T-helper 1 cell (primary cell): ENCODE results near the gene BSG.
A peak's percentile ranks its signal among the peaks of the same experiment; 100 is the strongest.
"Not testable (repeated sequence)": the region's sequence is repeated elsewhere in the genome, so short reads cannot be mapped to it uniquely, and the experiment has no call there.

ENCODE experiments used
- DNase-seq, 5 donors: peaks; one replicate each; pipeline ENCODE4 v3.0.0-alpha.2; 2012 to 2020

The BSG gene

DNA sequence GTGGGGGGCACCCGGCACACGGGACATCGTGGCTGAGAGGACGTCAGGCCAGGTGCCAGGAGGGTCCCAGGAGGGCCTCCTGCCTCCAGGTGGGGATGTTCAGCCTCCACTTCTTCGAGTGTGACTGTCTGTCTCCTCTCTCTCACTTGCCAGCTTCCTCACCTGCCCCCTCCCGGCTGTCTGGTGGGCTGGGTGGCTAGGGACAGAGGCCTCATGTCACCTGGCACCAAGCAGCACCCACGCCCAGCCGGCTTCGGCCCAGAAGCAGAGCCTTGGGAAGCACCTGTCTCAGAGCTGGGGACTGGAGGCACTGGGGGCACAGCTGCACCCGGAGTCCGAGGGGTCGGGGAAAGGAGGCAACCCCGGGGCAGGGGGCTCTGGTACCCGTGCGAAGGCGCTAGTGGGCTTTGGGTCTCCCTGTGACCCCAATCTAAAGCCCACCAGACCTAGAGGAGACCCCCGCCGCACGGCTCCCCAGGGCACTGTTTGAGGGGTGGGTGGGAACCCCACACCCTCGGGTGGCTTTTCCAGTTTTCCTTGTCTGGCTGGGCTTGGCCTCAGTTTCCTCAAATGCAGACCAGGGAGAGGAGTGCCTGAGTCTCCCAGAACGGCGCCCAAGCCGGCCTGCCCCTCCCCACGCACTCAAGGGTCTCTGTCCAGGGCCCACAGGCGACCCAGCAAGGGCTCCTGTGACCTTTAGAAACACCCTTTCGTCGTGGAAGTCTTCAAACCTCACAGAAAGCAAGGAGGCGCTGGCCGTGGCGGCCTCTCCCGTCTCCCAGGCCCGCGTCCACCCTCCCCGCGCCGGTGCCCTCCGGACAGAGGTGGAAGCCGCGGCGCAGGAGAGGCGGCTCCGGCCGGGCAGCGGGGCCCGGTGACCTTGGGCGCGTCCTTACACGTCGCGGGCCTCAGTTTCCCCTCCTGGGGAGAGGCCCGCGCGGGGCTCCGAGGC, 16.6 kb downstream of the BSG start:
- DNase-seq = no peak

- DNase-seq = no peak
Observed at GRCh38 chr19:589693-590395, 17.4 kb downstream of the BSG start, which contains the start of gene HCN2. Gene HCN2, plus strand, starts transcription at chr19:589881. Its CDS starts 65 bp downstream, at chr19:589946.

DNA sequence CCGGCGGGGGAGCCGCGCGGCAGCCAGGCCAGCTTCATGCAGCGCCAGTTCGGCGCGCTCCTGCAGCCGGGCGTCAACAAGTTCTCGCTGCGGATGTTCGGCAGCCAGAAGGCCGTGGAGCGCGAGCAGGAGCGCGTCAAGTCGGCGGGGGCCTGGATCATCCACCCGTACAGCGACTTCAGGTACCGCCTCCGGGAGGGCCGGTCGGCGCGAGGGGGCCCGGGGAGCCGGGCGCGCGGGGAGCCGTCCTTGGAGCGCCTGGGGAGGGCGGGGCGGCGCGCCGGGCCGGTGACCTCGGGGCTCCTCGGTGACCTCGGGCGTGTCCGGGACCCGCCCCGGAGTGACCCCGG, 18.0 kb downstream of the BSG start:
- peak in 1 of 5 donors; percentile 24 for DNase-seq

GRCh38 chr19:590750-591098, 18.3 kb downstream of the BSG start:
- DNase-seq = no peak

DNA sequence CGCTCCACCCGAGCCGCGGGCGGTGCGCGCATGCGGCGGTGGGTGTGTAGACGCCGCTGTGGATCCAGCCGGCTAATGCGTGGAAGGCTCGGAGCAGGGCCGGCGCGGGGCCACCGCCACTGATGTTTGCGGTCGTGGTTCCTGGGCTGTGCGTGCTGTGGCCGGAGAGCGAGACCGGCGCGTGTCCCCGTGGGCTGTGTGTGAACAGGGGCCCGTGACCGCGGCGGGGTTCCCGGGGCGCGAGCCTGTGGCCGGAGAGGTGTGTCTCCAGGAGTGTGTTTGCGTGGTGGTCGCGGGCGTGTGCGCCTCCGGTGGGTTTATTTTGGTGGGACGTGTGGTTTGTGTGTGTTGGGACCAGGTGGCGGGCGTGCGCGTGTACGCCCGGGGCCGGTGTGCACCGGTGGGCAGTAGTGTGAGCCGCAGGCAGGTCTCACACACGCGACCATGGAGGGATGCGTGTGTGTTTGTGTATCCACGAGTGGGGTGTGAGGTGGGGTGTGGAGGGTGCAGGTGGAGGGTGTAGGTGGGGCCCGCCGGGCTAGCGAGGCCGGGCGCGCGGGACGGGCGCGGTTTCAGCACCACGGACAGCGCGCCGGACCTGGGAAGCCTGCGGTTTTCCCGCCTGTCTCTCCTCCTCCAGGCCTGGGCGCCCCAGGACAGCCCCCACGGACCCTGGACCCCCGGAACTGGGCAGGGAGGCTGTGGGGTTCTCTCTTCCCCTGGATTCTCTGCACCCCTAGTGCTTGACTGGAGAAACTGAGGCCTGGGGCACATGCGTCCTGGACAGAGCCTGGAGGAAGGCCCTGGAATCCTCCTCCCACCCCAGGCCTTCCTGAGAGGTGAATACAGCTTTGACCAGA, 18.9 kb downstream of the BSG start:
- DNase-seq = no peak

- DNase-seq = no peak
Observed at GRCh38 chr19:592101-592500, 19.7 kb downstream of the BSG start.

- DNase-seq = no peak
Observed at GRCh38 chr19:593055-593454, 20.7 kb downstream of the BSG start.

DNA sequence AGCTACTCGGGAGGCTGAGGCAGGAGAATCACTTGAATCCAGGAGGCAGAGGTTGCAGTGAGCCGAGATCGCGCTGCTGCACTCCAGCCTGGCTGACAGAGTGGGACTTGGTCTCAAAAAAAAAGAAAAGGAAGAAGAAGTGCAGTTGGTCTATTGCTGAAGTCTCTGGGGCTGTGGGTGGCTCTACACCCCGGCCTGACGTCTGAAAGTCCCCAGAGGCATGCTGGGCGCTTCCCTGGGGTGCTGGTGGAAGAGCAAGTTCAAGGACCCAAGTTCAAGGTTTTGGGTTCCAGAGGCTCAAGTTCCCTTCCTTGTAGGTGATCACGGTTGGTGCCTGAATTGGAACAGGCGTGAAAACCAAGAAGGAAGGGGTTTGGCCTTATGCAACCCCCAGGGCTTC, 21.1 kb downstream of the BSG start:
- no peak for DNase-seq

DNA sequence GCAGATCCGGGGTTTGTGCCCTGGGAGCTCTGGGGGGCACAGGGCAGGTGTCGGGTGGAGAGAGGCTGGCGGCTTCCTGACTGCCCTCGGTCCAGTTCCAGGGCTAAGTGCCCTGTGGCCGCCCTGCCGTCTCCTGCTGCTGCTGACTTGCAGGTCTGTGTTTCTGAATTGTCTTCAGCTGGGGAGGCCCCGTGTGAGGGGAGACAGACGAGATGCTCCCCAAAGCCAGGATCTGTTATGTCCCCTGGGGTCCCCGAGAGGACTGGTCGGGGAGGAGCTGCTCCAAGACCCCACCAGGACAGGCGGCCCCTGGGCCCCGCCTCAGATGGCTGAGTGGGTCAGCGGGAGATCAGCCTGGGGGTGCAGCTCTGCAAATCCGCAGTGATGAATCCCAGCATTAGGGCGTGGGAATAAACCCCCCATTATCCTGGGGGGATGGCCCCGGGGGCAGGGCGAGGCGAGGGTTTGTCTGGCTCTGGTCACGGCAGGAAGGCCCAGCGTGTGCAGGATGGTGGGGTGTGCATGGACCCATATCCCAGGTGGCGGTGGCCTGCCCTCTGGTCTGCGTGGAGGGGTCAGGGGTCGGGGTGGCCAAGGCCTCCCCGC, 22.0 kb downstream of the BSG start:
- DNase-seq = no peak

- DNase-seq = no peak
Observed at GRCh38 chr19:595326-596262, 23.2 kb downstream of the BSG start.

DNA sequence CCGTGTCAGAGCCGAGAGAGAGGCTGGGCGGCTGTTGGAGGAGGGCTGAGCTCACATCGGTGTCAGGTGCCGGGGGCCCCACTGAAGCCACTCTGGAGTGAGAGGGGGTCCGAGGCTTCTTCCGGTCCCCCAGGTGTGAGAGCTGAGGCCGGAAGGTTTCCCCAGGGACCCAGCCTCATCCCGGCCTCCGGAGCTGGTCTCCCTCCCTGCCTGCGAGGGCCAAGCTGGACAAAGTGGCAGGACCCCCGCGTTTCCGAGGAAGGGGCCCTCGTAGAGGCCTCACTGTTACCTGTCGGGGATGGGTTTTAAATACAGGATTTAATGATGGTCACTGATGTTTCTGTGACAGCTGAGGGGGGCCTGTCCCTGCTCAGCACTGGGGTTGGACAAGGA, 23.9 kb downstream of the BSG start:
- no peak for DNase-seq

DNA sequence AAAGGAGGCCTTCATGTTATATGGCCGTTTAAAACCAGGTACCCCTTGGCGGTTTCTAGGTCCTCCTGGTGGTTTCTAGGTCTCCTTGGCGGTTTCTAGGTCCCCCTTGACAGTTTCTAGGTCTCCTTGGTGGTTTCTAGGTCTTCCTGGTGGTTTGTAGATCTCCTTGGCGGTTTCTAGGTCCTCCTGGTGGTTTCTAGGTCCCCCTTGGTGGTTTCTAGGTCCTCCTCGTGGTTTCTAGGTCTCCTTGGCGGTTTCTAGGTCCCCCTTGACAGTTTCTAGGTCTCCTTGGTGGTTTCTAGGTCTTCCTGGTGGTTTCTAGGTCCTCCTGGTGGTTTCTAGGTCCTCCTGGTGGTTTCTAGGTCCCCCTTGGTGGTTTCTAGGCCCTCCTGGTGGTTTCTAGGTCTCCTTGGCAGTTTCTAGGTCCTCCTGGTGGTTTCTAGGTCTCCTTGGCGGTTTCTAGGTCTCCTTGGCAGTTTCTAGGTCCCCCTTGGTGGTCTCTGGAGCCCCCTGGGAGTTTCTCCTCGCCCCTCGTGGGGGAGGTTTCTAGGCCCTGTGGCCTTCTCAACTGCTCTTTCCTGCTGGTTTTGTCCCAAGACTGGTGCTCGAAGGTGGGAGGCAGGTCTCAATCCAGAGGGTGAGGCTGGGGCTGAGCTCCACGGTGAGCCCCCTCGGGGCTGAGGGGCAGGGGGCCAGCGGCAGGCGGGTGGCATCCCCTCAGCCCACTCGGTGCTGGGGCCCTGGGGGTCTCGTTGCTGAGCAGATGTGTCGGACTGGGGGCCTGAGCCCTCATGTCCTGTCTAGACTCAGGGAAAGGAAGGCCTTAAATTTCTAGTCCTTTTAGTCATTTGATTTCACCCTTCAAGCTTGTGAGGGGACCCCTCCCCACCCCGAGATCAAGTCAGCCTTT, 25.3 kb downstream of the BSG start:
- DNase-seq = no peak

DNA sequence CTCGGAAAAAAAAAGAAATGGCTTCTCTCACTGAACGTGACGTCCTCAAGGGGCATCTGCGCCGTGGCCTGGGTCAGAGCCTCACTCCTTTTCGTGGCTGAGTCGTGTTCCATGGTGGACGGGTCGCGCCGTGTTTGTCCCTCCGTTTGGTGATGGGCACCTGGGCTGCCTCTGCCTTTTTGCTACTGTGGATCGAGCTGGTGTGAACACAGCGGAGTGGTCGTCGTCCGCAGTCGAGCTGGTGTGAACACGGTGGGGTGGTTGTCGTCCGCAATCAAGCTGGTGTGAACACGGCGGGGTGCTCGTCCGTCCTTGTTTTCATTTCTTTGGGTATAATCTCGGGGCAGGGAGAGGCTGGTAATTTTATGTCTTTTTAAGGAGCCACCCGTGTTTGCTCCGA, 28.9 kb downstream of the BSG start:
- no peak for DNase-seq

DNA sequence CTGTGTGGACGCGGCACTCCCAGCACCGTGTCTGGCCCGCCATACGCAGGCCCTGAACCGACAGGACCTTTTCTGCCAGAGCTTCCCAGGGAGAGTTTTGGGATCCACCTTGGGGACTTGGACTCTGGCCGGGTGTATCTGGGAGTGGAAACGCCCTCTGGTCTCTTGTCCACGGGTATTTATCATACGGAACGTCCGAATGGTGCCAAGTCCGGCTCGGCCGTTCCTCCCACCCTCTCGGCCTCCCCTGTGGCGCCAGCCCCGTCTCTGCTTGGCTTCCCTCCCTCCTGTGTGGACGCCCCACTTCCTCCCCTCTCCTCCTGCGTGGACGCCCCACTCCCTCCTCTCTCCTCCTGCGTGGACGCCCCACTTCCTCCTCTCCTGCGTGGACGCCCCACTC, 29.4 kb downstream of the BSG start:
- DNase-seq = no peak

- no peak for DNase-seq
Observed at GRCh38 chr19:602391-603301, 30.2 kb downstream of the BSG start.

- not testable (repeated sequence) for DNase-seq
Observed at GRCh38 chr19:603302-603639, 30.9 kb downstream of the BSG start.

DNA sequence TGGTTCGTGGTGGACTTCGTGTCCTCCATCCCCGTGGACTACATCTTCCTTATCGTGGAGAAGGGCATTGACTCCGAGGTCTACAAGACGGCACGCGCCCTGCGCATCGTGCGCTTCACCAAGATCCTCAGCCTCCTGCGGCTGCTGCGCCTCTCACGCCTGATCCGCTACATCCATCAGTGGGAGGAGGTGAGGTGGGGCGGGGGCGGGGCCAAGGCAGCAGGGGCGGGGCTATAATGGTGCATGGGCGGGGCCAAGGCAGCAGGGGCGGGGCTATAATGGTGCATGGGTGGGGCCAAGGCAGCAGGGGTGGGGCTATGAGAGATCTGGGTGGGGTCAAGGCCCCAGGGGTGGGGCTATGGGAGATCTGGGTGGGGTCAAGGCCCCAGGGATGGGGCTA, 31.4 kb downstream of the BSG start:
- DNase-seq = not testable (repeated sequence)

GRCh38 chr19:604355-604754, 32.0 kb downstream of the BSG start:
- DNase-seq = peak in 3 of 5 donors; percentile 23 to 51 (median 28)
